CD4-positive, CD25-positive, alpha-beta regulatory T cell (primary cell): ENCODE measurements around the gene POC1A. TPM values are rescaled to one million over a fixed set of nuclear protein-coding genes. Genes with fewer than 3 reads are reported as not detected.

Experiments
- ATAC-seq, 2 donors: fragments of 150-1000 bp; cut with Tn5 transposase; one replicate each; pipeline ENCODE4 v1.10.0; 2021; ENCODE audit warnings: low read depth in 2 of 2, moderate number of reproducible peaks in 2 of 2, moderate library complexity in 1 of 2
- DNase-seq, 3 donors: peaks; one replicate each; pipeline versions ENCODE4 v3.0.0 to v3.0.0-alpha.2; 2012 to 2022; ENCODE audit warnings: mixed read lengths in 1 of 3
- H3K27ac ChIP-seq: one replicate; pipeline ENCODE4 v1.7.0; 2013; ENCODE audit warnings: mild to moderate bottlenecking, low read length; ENCODE audit not compliant: insufficient read depth, poor library complexity, severe bottlenecking
- H3K27me3 ChIP-seq: one replicate; pipeline ENCODE4 v1.7.0; 2013; ENCODE audit warnings: low read length; ENCODE audit not compliant: control insufficient read depth, insufficient read depth
- H3K36me3 ChIP-seq: one replicate; pipeline ENCODE4 v1.7.0; 2013; ENCODE audit warnings: mild to moderate bottlenecking, low read length, moderate library complexity; ENCODE audit not compliant: control insufficient read depth, insufficient read depth
- H3K4me1 ChIP-seq: 2 replicates; pipeline ENCODE4 v1.7.0; 2013; ENCODE audit warnings: mild to moderate bottlenecking, low read length; ENCODE audit not compliant: insufficient read depth, control insufficient read depth, poor library complexity, severe bottlenecking
- H3K4me3 ChIP-seq: one replicate; pipeline ENCODE4 v1.7.0; 2013; ENCODE audit warnings: low read depth, mild to moderate bottlenecking, low read length, moderate library complexity
- H3K9me3 ChIP-seq, 2 experiments: 1 replicate in 1 of 2; 2 replicates in 1 of 2; pipeline ENCODE4 v1.7.0; 2013; ENCODE audit warnings: low read length in 2 of 2, mild to moderate bottlenecking in 1 of 2, moderate library complexity in 1 of 2; ENCODE audit not compliant: control insufficient read depth in 2 of 2
- H3K27ac Mint-ChIP-seq, 3 donors: one replicate each; pipeline ENCODE4 v1.8.0; 2020 to 2022; ENCODE audit warnings: mild to moderate bottlenecking in 3 of 3, mixed read lengths in 3 of 3, moderate library complexity in 2 of 3
- H3K27me3 Mint-ChIP-seq: one replicate; pipeline ENCODE4 v1.8.0; 2022; ENCODE audit warnings: mild to moderate bottlenecking, mixed read lengths
- H3K36me3 Mint-ChIP-seq: one replicate; pipeline ENCODE4 v1.8.0; 2020; ENCODE audit warnings: mixed read lengths
- H3K4me1 Mint-ChIP-seq, 4 donors: one replicate each; pipeline ENCODE4 v1.8.0; 2020 to 2022; ENCODE audit warnings: mixed read lengths in 4 of 4, mild to moderate bottlenecking in 1 of 4
- H3K4me3 Mint-ChIP-seq, 4 donors: one replicate each; pipeline ENCODE4 v1.8.0; 2020 to 2022; ENCODE audit warnings: mild to moderate bottlenecking in 4 of 4, mixed read lengths in 4 of 4, moderate library complexity in 3 of 4
- H3K9me3 Mint-ChIP-seq, 7 donors: one replicate each; pipeline ENCODE4 v1.8.0; 2020 to 2022; ENCODE audit warnings: mixed read lengths in 7 of 7, mild to moderate bottlenecking in 3 of 7, moderate library complexity in 2 of 7
- polyA plus RNA-seq, 4 donors: library from polyadenylated mRNA; unstranded; fragments of 300-500 nt; fragmentation: Illumina TruSeq; gene quantifications; one replicate each; pipeline ENCODE4 v1.2.3, GENCODE V29; 2021
- total RNA-seq: library from RNA; stranded (reverse); gene quantifications from one replicate; pipeline ENCODE4 v1.2.3, GENCODE V29; 2022

POC1A gene
- total and polyA plus RNA-seq, 5 donors from 2014 or later = 1.3 to 3.2 (median 1.7) TPM

DNA sequence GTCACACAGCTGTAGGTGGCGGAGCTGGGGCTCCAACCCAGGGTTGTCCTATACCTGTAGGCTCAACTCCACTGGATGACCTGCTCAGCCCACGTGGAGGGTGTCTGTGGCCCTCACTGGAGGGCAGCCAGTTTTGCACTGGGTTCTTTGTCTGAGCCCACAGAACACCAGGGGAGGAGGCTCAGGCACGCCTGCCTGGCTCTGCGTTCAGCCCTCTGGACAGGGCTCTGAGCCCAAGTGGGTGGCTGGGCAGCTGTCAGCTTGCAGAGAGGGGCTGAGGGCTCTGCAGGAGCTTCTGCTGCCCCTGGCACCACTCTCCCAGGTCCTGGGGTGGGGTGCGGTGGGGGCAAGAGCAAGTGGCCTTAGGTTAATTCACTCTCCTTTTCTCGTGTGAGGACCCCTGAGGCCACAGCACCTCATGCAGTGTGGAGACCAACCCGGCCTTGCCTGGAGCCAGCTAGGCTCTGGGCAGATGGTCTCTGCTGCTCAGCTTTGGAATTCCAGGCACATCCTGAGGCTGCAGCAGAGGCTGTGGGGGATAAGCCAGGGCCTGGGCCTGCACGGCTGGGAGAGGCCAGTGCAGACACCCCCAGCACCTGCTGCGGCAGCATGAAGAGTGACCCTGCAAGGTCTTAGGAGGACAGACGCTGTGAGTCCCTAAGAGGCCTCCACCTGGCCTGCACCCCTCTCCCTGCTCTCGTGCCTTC, 121.4 kb downstream of the POC1A start:
- no peaks in the 10 kb centered on the region for H3K36me3 Mint-ChIP-seq
- no peak overlapping the region for H3K4me3 Mint-ChIP-seq

DNA sequence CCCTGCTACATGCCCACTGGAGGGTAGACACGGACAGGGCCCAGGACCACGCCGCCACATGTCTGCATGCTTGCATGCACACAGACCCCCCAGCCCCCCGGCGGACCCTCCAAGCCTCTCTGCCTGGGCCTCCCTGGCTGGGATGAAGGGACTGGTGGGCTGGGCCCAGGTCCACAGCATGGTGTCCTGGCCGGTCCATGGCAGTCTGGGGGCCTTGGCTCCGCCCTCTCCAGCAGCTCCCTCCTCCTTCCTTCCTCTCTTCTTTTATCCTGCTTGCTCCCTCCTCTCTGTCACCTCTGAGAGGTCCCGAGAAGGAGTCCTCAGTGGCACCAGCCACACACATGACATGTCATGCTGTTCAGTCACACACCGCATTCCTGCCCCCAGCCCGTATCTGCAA, 122.3 kb downstream of the POC1A start:
- Histone ChIP-seq H3K36me3 (no peaks in the 10 kb centered on the region), H3K4me3 (no peak overlapping the region), H3K9me3 (no peaks in the 10 kb centered on the region), H3K27ac (no peak overlapping the region), H3K27me3 (no peaks in the 10 kb centered on the region), H3K4me1 (no peaks in the 10 kb centered on the region)
- H3K9me3 Mint-ChIP-seq = no peaks in the 10 kb centered on the region
- no peak overlapping the region for H3K27ac Mint-ChIP-seq
- H3K36me3 Mint-ChIP-seq = no peaks in the 10 kb centered on the region
- ATAC-seq (no peak), DNase-seq (no peak)
- no peak overlapping the region for H3K4me3 Mint-ChIP-seq
- peaks cover 9% of the 10 kb centered on the region for H3K27me3 Mint-ChIP-seq
- no peaks in the 10 kb centered on the region for H3K4me1 Mint-ChIP-seq

More for the DNA sequence above, 121.4 kb downstream of the POC1A start:
- ATAC-seq = no peak
- Histone ChIP-seq H3K36me3 (no peaks in the 10 kb centered on the region), H3K9me3 (no peaks in the 10 kb centered on the region), H3K4me3 (no peak overlapping the region), H3K4me1 (no peaks in the 10 kb centered on the region), H3K27ac (no peak overlapping the region), H3K27me3 (no peaks in the 10 kb centered on the region)
- no peaks in the 10 kb centered on the region for H3K9me3 Mint-ChIP-seq
- no peak for DNase-seq
- H3K27me3 Mint-ChIP-seq = peaks cover 9% of the 10 kb centered on the region
- H3K4me1 Mint-ChIP-seq = no peaks in the 10 kb centered on the region
- H3K27ac Mint-ChIP-seq = no peak overlapping the region

DNA sequence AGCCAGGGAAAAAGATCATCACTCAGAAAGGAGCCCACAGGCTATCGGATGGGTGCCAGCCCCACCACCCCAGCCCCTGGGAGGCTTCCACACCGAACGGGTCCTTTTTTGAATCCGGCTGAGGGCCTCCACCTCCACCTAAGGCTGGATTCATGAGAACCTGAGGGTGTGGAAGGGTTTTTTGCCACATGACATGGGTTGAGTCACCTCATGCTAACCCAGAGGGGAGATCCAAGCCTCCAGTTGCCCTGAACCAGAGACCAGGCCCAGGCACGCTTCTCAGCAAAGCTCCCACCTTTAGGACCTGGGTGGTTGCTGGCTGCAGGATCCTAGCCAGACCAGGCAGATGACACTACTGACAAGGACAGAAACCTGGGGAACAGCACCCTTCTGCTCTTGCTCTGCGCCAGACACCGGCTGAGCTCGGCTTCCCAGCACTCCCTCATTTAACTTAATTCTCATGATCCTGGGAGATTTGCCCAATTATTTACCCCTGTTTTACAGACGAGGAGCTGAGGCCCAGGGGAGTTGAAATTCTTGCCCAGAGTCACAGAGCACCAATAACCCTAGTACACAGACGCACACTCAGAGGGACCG, 123.4 kb downstream of the POC1A start:
- Mint-ChIP-seq H3K27ac (no peak overlapping the region), H3K4me3 (no peak overlapping the region), H3K36me3 (no peaks in the 10 kb centered on the region), H3K4me1 (peaks cover 0 to 6% (median 2%) of the 10 kb centered on the region in 4 donors), H3K27me3 (peaks cover 15% of the 10 kb centered on the region), H3K9me3 (no peaks in the 10 kb centered on the region)
- Histone ChIP-seq H3K4me1 (no peaks in the 10 kb centered on the region), H3K27ac (no peak overlapping the region), H3K27me3 (no peaks in the 10 kb centered on the region), H3K36me3 (no peaks in the 10 kb centered on the region), H3K9me3 (no peaks in the 10 kb centered on the region), H3K4me3 (no peak overlapping the region)
- no peak for ATAC-seq
- no peak for DNase-seq

DNA sequence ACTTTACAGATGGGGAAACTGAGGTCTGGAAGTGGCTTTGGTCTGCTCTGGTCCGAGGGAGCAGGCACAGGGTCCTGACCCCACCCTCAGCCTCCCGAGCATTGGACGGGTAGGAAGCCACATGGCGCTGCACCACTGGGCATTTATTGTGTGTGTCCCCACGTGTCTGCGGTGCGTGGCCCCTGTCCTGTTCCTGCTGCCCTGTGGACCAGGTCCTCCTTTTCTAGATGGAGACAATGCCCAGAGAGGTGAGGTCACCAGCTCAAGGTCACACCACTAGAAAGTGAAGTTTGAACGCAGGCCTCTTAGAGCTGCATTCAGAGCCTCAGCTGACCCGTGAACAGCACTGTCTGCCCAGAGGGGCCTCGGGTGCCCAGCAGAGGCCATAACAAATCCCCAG, 124.7 kb downstream of the POC1A start:
- H3K27ac ChIP-seq = no peak overlapping the region
- peak overlapping the region in 1 of 3 donors; percentile 23 for H3K27ac Mint-ChIP-seq
- peaks cover 0 to 12% (median 3%) of the 10 kb centered on the region in 4 donors for H3K4me1 Mint-ChIP-seq
- H3K9me3 ChIP-seq = no peaks in the 10 kb centered on the region
- H3K9me3 Mint-ChIP-seq = no peaks in the 10 kb centered on the region
- H3K36me3 Mint-ChIP-seq = no peaks in the 10 kb centered on the region
- ATAC-seq (no peak), DNase-seq (no peak)
- H3K27me3 Mint-ChIP-seq = peaks cover 17% of the 10 kb centered on the region
- no peaks in the 10 kb centered on the region for H3K4me1 ChIP-seq
- H3K36me3 ChIP-seq = no peaks in the 10 kb centered on the region
- H3K27me3 ChIP-seq = no peaks in the 10 kb centered on the region
- H3K4me3 ChIP-seq = no peak overlapping the region
- H3K4me3 Mint-ChIP-seq = no peak overlapping the region

DNA sequence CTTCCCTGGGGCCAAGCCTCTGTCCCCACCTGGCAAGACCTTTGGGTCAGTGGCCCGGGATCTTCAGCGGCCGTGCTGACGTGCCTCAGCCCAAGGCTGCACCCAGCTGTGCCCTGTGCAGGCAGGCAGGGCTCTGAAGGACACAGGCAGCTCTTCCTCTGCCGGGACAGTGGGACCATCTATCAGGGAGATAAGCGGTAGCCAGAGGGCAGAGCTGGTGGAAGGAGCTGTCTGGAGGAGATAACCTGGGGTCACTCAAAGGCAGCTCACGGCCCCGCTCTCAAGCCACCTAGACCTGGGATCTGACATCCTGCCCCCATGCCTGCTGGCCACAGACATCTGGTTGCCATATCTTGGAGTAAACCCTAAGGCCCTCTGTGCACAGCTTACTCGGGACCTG, 125.2 kb downstream of the POC1A start:
- Mint-ChIP-seq H3K27ac (peak overlapping the region in 1 of 3 donors; percentile 42), H3K36me3 (no peaks in the 10 kb centered on the region), H3K9me3 (no peaks in the 10 kb centered on the region), H3K4me3 (no peak overlapping the region), H3K4me1 (peaks cover 0 to 12% (median 3%) of the 10 kb centered on the region in 4 donors), H3K27me3 (peaks cover 17% of the 10 kb centered on the region)
- no peak overlapping the region for H3K27ac ChIP-seq
- no peak for ATAC-seq
- H3K36me3 ChIP-seq = no peaks in the 10 kb centered on the region
- no peaks in the 10 kb centered on the region for H3K4me1 ChIP-seq
- H3K4me3 ChIP-seq = no peak overlapping the region
- no peak for DNase-seq
- H3K9me3 ChIP-seq = no peaks in the 10 kb centered on the region
- H3K27me3 ChIP-seq = no peaks in the 10 kb centered on the region

DNA sequence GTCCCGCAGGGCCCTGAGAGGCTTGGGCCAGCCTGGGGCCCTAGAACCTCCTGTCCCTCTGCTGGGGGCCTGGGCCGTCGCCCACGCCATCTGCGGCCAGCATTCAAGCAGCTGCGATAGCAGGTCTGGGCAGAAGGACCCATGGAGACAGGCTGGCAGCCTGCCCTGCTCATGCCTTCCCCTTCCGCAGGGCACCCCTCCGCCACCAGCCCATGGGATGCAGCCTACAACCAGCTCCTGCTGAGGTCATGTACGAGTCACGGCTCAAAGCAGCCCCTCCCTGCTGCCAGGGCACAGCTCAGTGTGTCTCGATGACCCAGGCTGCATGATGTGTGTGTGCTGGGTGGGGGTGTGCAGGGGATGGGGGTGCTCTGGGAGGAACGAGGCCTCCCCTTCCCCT, 125.7 kb downstream of the POC1A start:
- Histone ChIP-seq H3K27me3 (no peaks in the 10 kb centered on the region), H3K27ac (no peak overlapping the region), H3K4me3 (no peak overlapping the region), H3K36me3 (no peaks in the 10 kb centered on the region), H3K4me1 (no peaks in the 10 kb centered on the region), H3K9me3 (no peaks in the 10 kb centered on the region)
- H3K27ac Mint-ChIP-seq = no peak overlapping the region
- H3K36me3 Mint-ChIP-seq = no peaks in the 10 kb centered on the region
- no peak for ATAC-seq
- H3K27me3 Mint-ChIP-seq = peaks cover 17% of the 10 kb centered on the region
- no peak overlapping the region for H3K4me3 Mint-ChIP-seq
- DNase-seq = no peak
- H3K4me1 Mint-ChIP-seq = peaks cover 0 to 12% (median 3%) of the 10 kb centered on the region in 4 donors
- H3K9me3 Mint-ChIP-seq = no peaks in the 10 kb centered on the region

DNA sequence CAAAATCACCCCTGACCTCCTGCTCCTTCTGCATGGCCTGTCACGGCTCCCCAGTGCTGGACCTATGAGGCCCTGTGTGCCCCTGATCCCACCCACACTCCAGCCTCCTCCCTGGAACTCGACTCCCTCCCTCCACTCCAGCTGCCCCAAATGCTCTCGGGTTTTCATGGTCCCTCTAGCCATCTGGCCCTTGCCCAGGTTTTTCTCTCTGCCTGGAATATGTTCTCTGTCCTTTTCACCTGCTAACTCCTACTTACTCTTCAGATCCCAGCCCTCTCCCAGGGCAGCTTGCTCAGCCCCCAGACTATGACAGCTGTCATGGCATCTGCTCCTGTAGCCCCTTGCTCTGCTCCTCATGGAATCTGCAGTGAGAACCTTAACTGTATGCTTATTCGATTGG, 128.2 kb downstream of the POC1A start:
- Histone ChIP-seq H3K27ac (no peak overlapping the region), H3K9me3 (no peaks in the 10 kb centered on the region), H3K36me3 (no peaks in the 10 kb centered on the region), H3K4me1 (no peaks in the 10 kb centered on the region), H3K27me3 (no peaks in the 10 kb centered on the region), H3K4me3 (no peak overlapping the region)
- DNase-seq (no peak), ATAC-seq (no peak)
- no peak overlapping the region for H3K4me3 Mint-ChIP-seq
- no peaks in the 10 kb centered on the region for H3K36me3 Mint-ChIP-seq
- peak overlapping the region in 2 of 3 donors; percentile 52 to 81 for H3K27ac Mint-ChIP-seq
- H3K4me1 Mint-ChIP-seq = peaks cover 0 to 12% (median 4%) of the 10 kb centered on the region in 4 donors
- no peaks in the 10 kb centered on the region for H3K9me3 Mint-ChIP-seq
- H3K27me3 Mint-ChIP-seq = peaks cover 17% of the 10 kb centered on the region

DNA sequence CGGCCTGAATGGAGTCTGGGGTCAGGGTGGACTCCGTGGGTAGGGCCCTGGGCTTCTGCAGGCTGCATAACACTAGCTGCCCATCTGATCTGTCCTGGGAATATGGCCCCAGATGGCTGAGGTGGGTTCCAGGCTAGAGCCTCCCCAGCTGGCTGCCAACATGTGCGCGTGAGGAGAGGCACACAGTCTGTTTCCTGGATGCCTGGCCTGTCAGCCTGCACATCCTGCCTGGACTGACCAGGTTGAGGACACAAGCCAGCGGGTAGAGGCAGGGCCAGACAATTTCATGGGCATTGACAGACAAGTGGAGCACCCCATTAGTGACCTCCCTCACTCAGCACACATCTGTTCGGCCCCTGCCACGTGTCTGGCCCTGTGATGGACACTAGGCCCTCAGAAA, 128.8 kb downstream of the POC1A start:
- Mint-ChIP-seq H3K36me3 (no peaks in the 10 kb centered on the region), H3K27ac (peak overlapping the region in 1 of 3 donors; percentile 15), H3K4me1 (peaks cover 0 to 12% (median 4%) of the 10 kb centered on the region in 4 donors), H3K27me3 (peaks cover 17% of the 10 kb centered on the region), H3K4me3 (no peak overlapping the region), H3K9me3 (no peaks in the 10 kb centered on the region)
- Histone ChIP-seq H3K36me3 (no peaks in the 10 kb centered on the region), H3K27ac (no peak overlapping the region), H3K4me3 (no peak overlapping the region), H3K9me3 (no peaks in the 10 kb centered on the region), H3K27me3 (no peaks in the 10 kb centered on the region), H3K4me1 (no peaks in the 10 kb centered on the region)
- no peak for DNase-seq
- no peak for ATAC-seq
